Heart right ventricle (tissue), 16 donors: ENCODE measurements around the gene TBX5. TPM values are rescaled to one million over a fixed set of nuclear protein-coding genes. Genes with fewer than 3 reads are reported as not detected.

ENCODE experiments used
- ATAC-seq, 8 donors: fragments of 200-7000 bp; cut with Tn5 transposase; one replicate each; pipeline ENCODE4 v1.9.1; 2020; ENCODE audit warnings: mild to moderate bottlenecking in 8 of 8, moderate library complexity in 8 of 8, moderate number of reproducible peaks in 1 of 8
- DNase-seq, 2 donors: peaks; one replicate each; pipeline ENCODE4 v3.0.0-alpha.2; 2020
- H3K27ac ChIP-seq, 10 donors: fragments of 200-600 bp; sonication (generic) in 2 of 10; one replicate each; pipeline versions ENCODE4 v1.5.0 to v1.8.0; 2020 to 2022; ENCODE audit warnings: mild to moderate bottlenecking in 3 of 10
- H3K27me3 ChIP-seq, 7 donors: fragments of 200-600 bp; one replicate each; pipeline ENCODE4 v1.8.0; 2021 to 2022; ENCODE audit warnings: mild to moderate bottlenecking in 2 of 7
- H3K36me3 ChIP-seq, 9 donors: fragments of 200-600 bp; sonication (generic) in 1 of 9; one replicate each; pipeline versions ENCODE4 v1.5.0 to v1.8.0; 2020 to 2022; ENCODE audit warnings: mild to moderate bottlenecking in 2 of 9
- H3K4me1 ChIP-seq, 9 donors: fragments of 200-600 bp; sonication (generic) in 1 of 9; one replicate each; pipeline versions ENCODE4 v1.5.0 to v1.8.0; 2020 to 2022; ENCODE audit warnings: mild to moderate bottlenecking in 4 of 9
- H3K4me3 ChIP-seq, 10 donors: fragments of 200-600 bp; sonication (generic) in 2 of 10; one replicate each; pipeline versions ENCODE4 v1.5.0 to v1.8.0; 2020 to 2022; ENCODE audit warnings: mild to moderate bottlenecking in 7 of 10, moderate library complexity in 2 of 10
- H3K9me3 ChIP-seq, 11 donors: fragments of 200-600 bp in 10 of 11; sonication (generic) in 2 of 11; one replicate each; pipeline versions ENCODE4 v1.5.0 to v1.8.0; 2013 to 2022; ENCODE audit warnings: mild to moderate bottlenecking in 2 of 11, control low read depth in 1 of 11, moderate library complexity in 1 of 11
- WGBS, 2 donors: extraction: QIAGEN DNeasy Blood & Tissue Kit; methylation state at CpG; one replicate each; pipeline ENCODE4 v1.1.7; 2013; ENCODE audit warnings: inconsistent platforms in 1 of 2; 5-methylcytosine and 5-hydroxymethylcytosine counted together
- intact Hi-C, 10 donors: fragments of 100-400 bp; cut with DNase I; formaldehyde crosslinking; loops; one replicate each; pipeline versions ENCODE4 v1.11.1 to v1.14.2; 2022
- polyA plus RNA-seq, 2 donors: library from polyadenylated mRNA; stranded (reverse); fragments of 200-250 nt; gene quantifications; one replicate each; pipeline ENCODE4 v1.2.3, GENCODE V29; 2013
- total RNA-seq, 10 donors: library from RNA; stranded (reverse); fragmentation: NEBNext Ultra II Directional in 3 of 10; extraction: Animal tissue kit (Norgen Biotek cat#: 25700) in 3 of 10; gene quantifications; one replicate each; pipeline versions ENCODE4 v1.2.1 to v1.2.4, GENCODE V29; 2021 to 2023
- TF ChIP-seq, protein P1 (sequence below), 9 donors: fragments of 200-600 bp; sonication (generic) in 2 of 9; IDR thresholded peaks; one replicate each; pipeline versions ENCODE4 v1.5.0 to v1.8.0; 2021 to 2022; ENCODE audit warnings: antibody characterized with exemption in 9 of 9, mild to moderate bottlenecking in 5 of 9, moderate library complexity in 1 of 9
- donor health status: Arrhythmogenic right ventricular cardiomyopathy.
- donor health status: ischemic (EF 13 %, LVEDD 7.1; RV severe dilation, severe dysfunction).
- donor health status: healthy with polysubstance abuse.
- donor health status: DM: no; HTN: yes; CAD: no.
- donor health status: DM: no; HTN: no; CAD: no.
- donor health status: ischemic (EF 25% LVEDD 6.9; RV normal size, moderate dysfunction).
- donor health status: ischemic (EF 25% LVEDD 5.7; RV mildly dilated, moderate dysfunction).
- donor health status: healthy.
- donor health status: DM: yes; HTN: yes; CAD: no.
- donor health status: Ischemic cardiomyopathy.
- donor health status: ischemic (EF 35%, LVEDD 5.7; RV mildly dilated, moderate dysfunction).
- donor health status: nonischemic (EF 11% LVEDD 7.7; RV severe dilation, severe dysfunction).
- donor health status: DM: yes; HTN: yes; CAD: no.
- donor health status: PGD.
- donor health status: ischemic (EF 29% LVEDD 5.4; RV normal size, mild dysfunction).
- donor health status: nonischemic (EF 23%, LVEDD 6.1; RV moderate dilation, normal function).

TBX5 gene
- total and polyA plus RNA-seq, 12 donors, result 4.0 to 70.1 (median 51.4) TPM

DNA sequence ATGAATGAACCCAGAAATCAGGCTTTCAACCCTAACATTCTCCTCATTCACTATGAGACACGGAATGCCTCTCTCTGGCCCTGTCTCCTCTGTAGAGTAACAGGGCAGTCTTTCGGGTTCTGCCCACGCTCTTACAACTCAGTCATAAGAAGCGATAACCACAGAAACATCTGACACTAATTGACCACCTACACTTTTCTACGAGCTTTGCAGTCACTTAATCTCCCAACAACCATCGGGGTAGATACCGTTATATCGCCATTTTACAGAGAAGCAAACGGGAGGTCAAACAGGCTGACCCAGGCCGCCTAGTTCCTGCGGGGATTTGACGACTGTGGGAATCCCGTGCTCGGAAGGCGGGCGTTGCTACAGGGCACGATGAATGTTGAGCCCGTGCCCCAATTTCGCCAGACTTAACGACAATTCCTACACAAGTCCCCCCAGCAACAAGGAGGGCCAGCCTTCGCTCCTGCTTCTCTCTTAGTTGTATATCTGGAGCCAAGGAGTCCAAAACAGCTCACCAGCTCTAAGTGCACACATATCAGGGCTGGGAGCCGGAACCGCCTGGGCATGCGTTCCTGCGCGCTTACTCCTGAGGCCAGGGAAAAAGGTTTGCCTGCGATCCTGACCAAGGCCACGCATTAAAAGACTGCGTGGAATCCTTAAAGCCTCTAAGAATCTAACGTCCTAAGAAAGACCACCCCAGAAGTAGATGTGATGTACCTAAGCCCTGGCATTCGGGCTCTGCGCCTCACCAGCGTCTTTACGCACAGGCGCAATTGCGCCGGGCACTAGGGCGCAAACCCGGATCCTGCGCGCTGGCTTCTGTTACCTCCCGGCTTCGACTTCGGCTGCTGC, 38.7 kb upstream of the TBX5 start:
- H3K9me3 ChIP-seq, result no peaks in the 10 kb centered on the region
- WGBS, 2 donors, result 12 to 13% methylated on average over 44 of the region's 44 CpGs
- TF ChIP-seq, protein P1, sequence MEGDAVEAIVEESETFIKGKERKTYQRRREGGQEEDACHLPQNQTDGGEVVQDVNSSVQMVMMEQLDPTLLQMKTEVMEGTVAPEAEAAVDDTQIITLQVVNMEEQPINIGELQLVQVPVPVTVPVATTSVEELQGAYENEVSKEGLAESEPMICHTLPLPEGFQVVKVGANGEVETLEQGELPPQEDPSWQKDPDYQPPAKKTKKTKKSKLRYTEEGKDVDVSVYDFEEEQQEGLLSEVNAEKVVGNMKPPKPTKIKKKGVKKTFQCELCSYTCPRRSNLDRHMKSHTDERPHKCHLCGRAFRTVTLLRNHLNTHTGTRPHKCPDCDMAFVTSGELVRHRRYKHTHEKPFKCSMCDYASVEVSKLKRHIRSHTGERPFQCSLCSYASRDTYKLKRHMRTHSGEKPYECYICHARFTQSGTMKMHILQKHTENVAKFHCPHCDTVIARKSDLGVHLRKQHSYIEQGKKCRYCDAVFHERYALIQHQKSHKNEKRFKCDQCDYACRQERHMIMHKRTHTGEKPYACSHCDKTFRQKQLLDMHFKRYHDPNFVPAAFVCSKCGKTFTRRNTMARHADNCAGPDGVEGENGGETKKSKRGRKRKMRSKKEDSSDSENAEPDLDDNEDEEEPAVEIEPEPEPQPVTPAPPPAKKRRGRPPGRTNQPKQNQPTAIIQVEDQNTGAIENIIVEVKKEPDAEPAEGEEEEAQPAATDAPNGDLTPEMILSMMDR (IDR thresholded peaks at IDR 0.05), result no peak
- peak overlapping the region in 1 of 10 donors; percentile 22 for H3K4me3 ChIP-seq
- no peak overlapping the region for H3K27ac ChIP-seq
- intact Hi-C loops, result no loop called here
- H3K4me1 ChIP-seq, result peaks cover 0 to 38% (median 10%) of the 10 kb centered on the region in 9 donors
- no peak for DNase-seq
- peaks cover 15 to 100% (median 98%) of the 10 kb centered on the region in 7 donors for H3K27me3 ChIP-seq
- H3K36me3 ChIP-seq, result no peaks in the 10 kb centered on the region
- no peak for ATAC-seq

DNA sequence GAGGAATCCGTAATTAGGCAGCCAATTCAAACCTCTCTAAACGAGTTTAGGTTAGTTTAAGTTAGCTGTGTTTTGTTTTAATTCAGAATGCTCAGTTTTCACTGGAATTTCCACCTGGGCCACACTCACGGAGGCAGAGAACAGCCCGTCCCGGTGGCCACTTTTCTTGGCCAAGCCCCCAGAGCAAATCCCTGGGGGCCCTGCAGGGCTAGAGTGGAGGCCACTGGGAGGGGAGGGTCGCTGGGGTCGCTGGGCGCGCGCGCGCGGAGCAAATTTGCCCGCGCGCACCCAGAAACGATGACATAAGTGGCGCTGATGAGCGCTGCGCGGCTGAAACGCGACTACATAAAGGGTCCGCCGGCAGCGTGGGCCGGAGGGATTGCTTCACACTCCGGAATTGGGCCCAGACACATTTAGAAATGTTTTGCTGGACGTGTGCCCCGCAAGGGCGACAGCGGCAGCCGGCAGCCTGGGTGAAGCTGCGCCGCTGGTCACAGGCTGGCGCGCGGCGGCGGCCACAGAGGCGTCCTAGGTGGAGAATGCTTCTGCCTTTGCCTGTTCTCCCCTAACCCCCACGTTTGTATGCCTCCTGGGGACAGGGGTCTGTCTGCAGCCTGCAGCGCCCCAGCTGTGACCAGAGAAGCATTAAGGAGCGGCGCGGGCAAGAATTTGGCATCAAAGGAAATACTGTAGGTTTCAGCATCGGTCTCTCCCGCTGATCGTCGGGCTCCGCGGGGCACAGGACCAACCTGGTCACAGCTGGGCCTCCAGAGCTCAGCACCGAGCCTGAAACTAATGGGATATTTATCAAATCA, 37.9 kb upstream of the TBX5 start:
- Histone ChIP-seq H3K9me3 (no peaks in the 10 kb centered on the region), H3K27ac (no peak overlapping the region), H3K4me3 (peak overlapping the region in 7 of 10 donors; percentile 0 to 31 (median 15)), H3K36me3 (no peaks in the 10 kb centered on the region), H3K27me3 (peaks cover 19 to 100% (median 99%) of the 10 kb centered on the region in 7 donors), H3K4me1 (peaks cover 0 to 38% (median 10%) of the 10 kb centered on the region in 9 donors)
- intact Hi-C loops, result no loop called here
- TF ChIP-seq, protein P1 (IDR thresholded peaks at IDR 0.05), result no peak
- 6% methylated on average over 53 of the region's 53 CpGs for WGBS, 2 donors
- ATAC-seq (peak in 4 of 8 donors; percentile 24 to 73 (median 36)), DNase-seq (peak in 1 of 2 donors; percentile 30)

GRCh38 chr12:114442578-114442977, 36.6 kb upstream of the TBX5 start:
- no peaks in the 10 kb centered on the region for H3K36me3 ChIP-seq
- no peak overlapping the region for H3K27ac ChIP-seq
- no peaks in the 10 kb centered on the region for H3K9me3 ChIP-seq
- TF ChIP-seq, protein P1 (IDR thresholded peaks at IDR 0.05), result no peak
- H3K4me1 ChIP-seq, result peaks cover 0 to 30% (median 10%) of the 10 kb centered on the region in 9 donors
- H3K27me3 ChIP-seq, result peaks cover 19 to 100% (median 100%) of the 10 kb centered on the region in 7 donors
- DNase-seq, result no peak
- no peak for ATAC-seq
- intact Hi-C loops, result no loop called here
- H3K4me3 ChIP-seq, result no peak overlapping the region
- WGBS, 2 donors, result 41 to 43% methylated on average over 1 of the region's 1 CpG

GRCh38 chr12:114441545-114441944, 35.6 kb upstream of the TBX5 start:
- TF ChIP-seq, protein P1 (IDR thresholded peaks at IDR 0.05), result no peak
- intact Hi-C loops, result no loop called here
- ATAC-seq, result no peak
- peaks cover 0 to 4% (median 0%) of the 10 kb centered on the region in 11 donors for H3K9me3 ChIP-seq
- H3K27ac ChIP-seq, result no peak overlapping the region
- WGBS, 2 donors, result 32 to 49% methylated on average over 6 of the region's 6 CpGs
- H3K36me3 ChIP-seq, result no peaks in the 10 kb centered on the region
- peaks cover 19 to 96% (median 93%) of the 10 kb centered on the region in 7 donors for H3K27me3 ChIP-seq
- DNase-seq, result no peak
- peaks cover 0 to 23% (median 9%) of the 10 kb centered on the region in 9 donors for H3K4me1 ChIP-seq
- no peak overlapping the region for H3K4me3 ChIP-seq
